HG02798 (cell line): Measurements from ENCODE around the gene CSNK1D.

Experiments
- ATAC-seq: cut with Tn5 transposase; IDR thresholded peaks from one replicate; pipeline ENCODE4 v1.9.1; 2021; ENCODE audit warnings: mild to moderate bottlenecking; ENCODE audit not compliant: unreplicated experiment, poor library complexity

CSNK1D gene

DNA sequence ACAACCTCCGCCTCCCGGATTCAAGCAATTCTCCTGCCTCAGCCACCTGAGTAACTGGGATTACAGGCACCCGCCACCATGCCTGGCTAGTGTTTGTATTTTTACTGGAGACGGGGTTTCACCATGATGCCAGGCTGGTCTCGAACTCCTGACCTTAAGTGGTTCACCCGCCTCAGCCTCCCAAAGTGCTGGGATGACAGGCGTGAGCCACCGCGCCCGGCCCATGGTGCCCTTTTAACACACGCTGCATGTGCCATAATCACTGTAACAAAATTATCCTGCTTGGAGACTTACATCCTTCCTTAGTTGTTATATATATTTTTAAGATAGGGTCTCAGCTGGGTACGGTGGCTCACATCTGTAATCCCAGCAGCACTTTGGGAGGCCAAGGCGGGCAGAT, 38.5 kb upstream of the CSNK1D start:
- no peak for ATAC-seq

DNA sequence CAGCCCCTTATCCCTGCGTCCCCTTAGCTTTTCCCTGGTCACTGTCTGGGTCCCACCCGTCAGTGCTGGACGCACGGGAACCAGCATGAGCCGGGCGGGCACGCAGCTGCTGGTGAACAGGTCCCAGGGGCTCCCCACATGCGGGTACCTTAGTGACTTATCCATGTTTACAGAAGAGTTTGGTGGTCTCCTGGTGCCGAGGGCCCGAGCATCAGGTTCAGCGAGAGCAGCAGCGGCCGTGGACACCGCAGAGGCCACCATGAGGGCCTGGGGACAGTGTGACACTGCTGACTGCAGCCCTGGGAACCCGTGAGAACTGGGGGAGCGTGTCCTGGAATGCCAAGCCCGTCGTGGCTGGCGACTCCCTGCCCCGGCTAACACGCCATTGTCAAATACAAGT, 37.4 kb upstream of the CSNK1D start:
- ATAC-seq, result no peak

DNA sequence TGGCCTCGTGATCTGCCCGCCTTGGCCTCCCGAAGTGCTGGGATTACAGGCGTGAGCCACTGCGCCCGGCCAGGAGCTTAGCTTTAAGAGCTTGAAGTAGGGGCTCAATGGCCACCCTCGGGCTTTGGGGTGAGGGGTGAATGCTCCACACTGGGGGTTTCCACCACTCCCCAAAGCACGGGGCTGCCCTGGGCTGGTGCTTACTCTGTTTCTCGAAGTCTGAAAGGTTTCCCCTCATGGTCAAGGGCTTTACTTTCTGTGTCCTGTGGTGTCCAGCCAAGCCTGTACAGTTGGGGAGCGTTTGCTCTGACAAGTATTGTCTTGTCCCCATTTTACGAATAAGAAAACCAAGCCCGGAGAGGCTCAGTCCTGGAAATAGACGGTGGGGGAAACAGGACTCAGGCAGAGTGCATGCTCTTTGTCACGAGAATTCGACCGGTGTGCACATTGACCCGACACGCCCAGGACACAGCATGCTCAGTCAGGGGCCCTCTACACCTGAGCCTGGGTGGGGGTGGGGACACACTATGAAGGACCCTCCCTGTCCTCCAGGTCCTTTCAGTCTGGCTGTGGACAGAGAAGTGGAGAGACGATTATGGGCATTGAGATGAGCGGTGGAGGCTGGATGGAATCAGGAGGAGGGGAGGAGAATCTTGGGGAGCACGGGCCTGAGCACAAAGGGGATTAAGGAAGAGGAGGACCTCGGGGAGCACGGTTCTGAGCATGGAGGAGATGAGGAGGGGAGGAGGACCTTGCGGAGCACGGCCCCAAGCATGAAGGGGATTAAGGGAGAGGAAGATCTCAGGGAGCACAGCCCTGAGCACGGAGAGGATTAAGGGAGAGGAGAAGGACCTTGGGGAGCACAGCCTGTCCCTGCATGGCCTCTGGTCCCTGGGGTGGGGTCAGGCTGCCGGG, 36.4 kb upstream of the CSNK1D start:
- ATAC-seq, result no peak

DNA sequence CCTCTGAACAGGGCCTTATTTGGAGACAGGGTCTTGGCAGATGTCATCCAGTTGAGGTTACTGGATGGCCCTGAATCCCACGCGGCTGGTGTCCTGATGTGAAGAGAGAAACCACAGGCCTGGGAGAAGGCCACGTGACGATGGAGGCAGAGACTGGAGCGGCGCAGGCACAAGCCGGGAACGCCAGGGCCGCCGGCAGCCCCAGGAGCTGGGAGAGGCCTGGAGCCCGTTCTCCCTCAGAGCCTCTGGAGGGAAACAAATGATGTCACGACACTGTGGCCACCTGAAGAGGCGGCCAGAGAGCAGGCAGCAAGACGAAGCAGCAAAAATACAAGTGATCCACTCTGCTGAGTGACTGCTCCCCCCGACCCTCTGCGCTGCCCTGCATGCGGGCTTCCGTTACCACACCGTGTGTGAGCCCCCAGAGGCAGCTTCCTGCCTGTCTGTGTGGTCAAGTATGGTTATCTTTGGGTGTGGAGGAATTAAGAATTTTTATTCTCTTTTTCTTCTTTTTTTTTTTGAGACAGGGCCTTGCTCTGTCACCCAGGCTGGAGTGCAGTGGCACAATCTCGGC, 32.3 kb upstream of the CSNK1D start:
- no peak for ATAC-seq

DNA sequence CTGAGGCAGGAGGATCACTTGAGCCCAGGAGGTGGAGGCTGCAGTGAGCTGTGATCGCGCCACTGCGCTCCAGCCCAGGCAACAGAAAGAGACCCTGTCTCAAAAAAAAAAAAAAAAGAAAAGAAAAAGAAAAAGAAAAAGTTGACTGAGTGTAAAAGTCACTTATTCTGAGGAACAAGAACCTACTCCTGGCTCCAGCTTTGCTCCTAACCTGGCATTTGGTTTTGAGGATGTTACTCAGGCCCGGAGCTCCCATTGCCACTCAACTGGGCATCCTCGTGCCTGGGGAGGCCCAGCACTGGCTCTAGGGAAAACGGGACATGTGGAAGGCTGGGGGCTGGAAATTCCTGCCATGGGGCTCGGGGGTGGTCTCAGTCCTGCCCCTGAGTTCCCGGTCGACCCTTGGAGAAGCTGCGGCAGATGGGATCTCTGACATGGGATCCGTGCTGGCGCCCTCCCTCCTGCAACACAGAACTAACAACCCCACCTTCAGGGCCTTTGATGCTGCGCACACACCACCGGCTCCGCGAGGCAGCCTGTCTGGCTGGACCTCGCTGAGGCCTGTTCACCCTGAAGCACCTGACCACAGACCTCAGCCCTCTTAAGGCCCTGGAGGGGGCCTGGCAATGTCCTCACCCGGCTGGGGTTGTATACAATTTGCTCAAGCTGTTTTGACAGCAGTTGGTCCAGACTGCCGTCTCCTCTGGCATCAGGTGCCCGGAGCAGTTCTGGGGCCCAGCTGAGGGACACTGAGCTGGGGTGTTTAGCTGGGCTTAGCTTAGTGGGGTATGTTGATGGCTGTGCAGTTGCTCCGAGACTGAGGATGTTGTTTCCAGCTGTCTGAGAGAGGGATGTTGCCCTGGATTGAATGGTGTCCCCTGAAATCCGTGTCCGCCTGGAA, 31.6 kb upstream of the CSNK1D start:
- ATAC-seq, result no peak

DNA sequence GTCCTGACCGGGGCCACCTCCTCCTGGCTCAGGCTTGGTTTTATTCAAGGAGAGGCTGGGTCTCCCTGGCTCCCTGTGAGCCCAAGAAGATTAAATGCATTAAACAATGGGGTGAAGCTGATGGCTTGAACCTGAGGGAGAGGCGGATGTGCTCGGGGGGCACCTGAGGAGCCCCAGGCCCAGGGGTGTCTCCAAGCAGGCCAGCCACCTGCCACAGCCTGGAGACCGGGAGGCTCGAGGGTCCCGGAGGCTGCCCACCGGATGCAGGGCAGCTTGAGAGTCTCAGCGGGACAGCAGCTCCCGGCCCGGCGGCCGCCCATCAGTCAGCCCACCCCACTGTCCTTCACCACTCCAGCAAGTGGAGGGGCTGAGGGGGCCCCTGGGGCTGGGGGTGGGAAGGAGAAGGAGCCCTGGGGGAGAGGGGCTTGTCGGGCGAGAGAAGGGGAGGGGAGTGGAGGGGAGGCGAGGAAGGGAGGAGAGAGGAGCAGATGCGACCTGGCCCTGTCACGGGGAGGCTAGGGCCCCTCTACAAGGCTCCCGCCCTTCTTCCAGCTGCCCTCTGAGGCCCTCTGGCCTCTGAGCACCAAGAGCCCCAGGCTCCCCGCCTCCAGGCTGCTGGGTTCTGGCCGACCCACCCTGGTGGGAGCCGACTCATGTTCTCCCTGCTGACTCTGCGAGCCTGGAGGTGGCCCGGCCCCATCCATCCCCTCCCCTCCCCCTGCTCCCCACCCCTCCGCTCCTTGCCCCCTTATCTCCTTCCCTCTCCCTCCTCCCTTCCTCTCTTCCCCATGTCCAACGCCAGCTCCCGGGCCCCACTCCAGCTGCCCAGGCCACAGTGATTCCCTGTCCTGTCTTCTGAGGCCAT, 30.7 kb upstream of the CSNK1D start:
- ATAC-seq, result no peak

DNA sequence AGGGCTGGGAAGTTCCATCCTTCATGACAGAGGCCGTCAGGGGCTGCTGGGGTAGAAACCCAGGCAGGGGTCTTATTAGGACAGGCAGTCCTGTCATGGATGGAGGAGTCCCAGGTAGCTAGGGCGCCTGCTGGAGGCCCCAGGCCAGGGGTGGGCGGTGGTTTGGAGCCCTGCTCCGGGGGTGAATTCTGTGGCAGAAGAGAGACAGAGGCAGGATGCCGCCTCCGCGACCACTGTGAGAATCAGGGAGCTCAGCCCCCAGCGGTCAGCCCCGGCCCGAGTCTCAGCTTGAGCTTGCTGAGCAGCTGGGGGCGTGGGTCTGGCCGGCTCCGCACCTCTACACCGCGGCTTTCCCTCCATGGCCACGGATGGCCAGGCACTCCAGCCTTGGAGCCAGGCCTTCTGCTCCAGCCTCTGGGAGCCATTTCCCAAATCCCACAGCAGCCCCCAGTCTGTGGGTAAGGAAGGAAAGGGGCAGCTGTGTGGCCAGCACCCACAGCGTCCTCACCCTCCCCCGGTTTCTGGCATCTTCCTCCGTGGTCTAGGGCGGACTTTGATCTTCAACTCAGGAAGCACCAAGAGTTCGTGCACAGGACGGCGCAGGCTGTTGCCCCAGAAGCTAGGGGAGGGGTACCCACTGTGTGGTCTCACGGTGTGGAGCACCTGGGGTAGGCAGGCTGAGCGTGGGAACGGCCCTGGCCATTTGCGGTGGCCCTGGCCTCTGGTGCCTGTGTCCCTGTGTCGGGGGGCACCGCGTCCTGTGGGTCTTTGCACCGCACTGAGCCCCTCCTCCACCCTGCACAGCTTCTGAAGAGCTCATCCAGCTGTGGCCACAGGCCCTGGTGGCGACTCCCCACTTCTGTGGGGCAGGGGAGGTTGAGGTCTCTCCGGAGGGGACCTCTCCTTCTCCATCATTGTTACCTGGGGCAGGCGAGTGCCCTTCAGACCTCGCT, 29.8 kb upstream of the CSNK1D start:
- ATAC-seq, result no peak

DNA sequence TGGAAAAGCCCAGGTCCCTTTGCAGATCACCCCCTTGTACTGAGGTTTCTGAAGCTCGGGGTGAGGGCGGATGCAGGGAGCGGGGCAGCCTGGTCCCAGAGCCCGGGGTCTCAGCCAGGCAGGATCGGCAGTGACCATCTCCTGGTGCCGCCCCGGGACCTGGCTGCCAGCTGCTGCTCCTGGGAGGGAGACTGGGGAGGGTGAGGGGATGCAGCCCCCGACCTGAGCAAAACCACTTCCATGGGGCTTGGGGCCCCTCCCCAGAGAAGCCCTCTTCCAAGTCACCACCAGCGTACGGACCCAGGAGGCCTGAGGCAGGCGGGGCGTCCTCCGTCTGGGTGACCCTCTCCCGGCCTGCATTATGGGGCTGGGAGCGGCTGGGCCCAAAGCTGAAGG, 29.1 kb upstream of the CSNK1D start:
- no peak for ATAC-seq

DNA sequence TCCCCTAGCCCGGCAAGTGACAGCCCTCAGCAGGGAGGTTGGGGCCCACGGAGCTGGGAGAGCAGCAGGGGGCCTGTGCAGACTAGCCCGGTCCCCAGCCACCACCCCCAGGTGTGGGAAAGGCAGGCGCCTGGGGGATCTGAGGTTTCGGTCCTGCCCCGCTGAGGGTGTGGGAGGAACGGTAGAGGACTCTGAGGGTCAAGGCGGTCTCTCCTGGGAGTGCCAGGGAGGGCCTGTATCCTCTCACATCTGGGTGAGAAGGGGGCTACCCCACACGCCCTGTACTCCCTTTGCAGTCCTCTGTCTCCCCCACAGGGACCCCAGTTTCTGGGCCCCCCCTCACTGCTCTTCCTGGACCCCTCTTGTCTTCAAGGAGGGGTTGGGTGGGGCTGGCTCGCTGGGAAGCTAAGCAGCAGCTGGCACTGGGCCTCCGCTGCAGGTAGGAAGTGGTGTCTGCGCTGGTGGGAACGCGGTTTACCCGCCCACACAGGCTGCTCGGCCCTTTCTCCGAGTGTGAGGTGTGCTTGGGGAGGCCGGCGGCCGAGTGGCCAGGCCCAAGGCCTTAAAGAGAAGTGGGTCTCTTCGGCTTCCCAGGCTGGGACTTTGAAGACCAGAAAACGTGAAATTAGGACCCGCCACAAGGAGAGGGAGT, 28.5 kb upstream of the CSNK1D start:
- peak; percentile 28 for ATAC-seq

DNA sequence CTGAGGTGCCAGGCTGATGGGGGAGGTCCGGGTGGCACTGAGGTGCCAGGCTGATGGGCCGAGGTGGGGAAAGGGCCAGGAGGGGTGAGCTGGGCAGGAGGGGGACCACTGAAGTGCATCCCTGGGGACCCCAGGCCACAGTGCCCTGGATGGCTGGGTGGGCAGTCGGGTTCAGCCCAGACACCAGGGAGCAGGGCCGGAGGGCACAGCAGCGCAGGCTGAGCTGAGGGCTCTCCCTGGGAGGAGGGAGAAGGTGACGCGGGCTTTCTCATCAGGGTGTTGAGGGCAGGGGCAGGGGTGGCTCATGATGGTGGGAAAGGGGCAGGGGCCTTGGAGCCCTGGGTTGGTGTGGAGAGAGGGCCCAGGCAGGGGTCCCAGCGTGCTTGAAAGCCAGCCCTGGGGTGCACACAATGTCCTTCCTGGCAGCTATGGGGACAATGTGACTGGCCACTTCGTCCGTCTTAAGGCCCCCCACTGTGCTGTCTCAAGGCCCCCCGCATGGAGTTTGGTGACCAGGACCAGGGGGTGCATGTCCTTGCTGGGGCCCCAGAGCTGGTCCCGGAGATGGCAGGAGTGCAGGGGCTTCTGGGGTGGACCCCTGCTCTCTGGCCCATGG, 27.9 kb upstream of the CSNK1D start:
- ATAC-seq, result no peak

DNA sequence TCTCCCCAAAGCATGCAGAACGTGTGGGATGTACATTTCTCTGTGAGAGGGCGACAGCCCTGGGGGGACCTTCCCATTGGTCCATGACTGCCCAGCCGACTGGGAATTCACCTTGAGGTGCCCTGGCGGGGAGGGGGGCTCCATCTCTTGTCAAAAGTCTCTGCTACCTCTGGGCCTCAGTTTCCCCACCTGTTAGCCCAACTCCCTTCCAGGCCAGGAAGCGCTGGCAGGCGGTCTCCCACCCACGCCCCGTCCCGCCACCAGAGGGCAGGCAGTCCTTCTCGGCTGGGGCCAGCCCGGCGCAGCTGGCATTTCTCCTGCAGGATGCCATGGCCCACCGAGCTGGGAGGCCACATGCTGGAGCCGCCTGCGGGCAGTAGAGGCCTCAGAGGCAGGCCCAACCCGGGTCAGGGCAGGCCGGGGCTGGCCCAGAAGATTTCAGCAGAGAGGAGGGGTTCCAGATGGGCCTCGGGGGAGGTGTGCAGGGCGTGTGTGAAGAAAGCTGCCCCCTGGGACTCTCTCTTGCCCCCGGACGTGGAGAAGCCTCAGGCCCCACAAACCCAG, 27.3 kb upstream of the CSNK1D start:
- ATAC-seq, result no peak

DNA sequence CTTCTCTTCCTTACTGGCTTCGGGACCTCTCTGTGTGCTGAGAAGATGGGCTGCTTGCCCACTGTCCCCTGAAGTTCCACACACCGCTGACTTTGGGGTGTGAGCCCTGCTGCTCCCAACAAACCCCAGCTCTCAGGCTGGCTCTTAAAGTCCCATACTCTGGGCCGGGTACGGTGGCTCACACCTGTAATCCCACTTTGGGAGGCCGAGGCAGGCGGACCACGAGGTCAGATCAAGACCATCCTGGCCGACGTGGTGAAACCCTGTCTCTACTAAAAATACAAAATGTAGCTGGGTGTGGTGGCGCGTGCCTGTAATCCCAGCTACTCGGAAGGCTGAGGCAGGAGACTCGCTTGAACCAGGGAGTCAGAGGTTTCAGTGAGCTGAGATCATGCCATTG, 26.7 kb upstream of the CSNK1D start:
- ATAC-seq, result no peak

DNA sequence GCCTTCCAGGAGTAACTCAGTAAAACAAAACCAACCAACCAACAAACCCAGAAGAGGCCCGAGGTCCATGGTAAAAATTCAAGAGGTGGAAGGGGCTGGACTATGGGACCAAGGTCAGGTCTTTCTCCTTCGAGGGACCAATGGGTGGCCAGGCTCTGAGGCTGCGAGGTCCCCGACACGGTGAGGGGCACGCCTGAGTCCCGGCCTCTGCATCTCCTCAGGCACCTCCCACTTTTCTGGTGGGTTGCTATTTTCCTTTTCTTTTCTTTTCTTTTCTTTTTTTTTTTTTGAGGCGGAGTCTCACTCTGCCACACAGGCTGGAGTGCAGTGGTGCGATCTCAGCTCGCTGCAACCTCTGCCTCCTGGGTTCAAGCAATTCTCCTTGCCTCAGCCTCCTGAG, 26.0 kb upstream of the CSNK1D start:
- no peak for ATAC-seq

DNA sequence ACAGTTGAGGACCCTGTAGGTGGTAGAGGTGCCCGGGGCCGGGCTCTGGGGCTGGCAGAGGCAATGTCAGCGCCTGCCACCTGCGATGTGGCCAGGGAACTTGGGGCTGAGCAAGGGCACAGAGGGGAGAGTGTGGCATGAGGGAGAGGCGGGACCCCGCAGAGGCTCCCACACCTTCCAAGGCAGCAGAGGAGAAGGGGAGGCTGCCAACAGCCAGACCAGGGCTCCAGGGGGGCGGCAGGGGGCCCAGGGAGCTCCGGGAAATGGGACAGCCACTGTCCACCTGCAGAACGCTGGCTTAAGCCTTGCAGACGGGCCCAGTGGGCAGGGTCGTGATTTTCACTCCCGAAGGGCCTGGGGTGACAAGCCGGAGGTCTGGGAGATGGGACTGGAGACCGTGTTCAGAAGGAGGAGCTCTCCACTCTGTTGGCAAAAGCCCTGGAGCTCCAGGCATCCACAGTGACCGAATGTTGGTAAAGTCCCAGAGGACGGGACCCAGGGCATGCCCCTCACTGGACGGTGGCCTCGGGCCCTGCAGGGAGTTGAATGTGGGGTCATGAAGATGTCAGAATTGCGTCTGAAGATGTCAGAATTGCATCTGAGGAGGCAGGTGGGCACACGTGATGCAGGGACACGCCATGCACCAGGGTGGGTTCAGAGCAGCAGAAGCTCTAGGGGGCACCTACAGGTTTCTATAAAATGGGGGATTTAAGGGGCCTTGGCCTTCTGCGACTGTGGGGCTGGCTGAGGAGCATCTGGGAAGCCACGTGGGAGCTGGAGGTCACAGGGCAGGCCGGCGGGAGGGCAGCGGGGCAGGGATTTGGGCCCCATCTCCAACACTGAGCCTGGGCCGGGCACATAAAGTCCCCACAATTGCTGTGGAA, 25.3 kb upstream of the CSNK1D start:
- no peak for ATAC-seq

DNA sequence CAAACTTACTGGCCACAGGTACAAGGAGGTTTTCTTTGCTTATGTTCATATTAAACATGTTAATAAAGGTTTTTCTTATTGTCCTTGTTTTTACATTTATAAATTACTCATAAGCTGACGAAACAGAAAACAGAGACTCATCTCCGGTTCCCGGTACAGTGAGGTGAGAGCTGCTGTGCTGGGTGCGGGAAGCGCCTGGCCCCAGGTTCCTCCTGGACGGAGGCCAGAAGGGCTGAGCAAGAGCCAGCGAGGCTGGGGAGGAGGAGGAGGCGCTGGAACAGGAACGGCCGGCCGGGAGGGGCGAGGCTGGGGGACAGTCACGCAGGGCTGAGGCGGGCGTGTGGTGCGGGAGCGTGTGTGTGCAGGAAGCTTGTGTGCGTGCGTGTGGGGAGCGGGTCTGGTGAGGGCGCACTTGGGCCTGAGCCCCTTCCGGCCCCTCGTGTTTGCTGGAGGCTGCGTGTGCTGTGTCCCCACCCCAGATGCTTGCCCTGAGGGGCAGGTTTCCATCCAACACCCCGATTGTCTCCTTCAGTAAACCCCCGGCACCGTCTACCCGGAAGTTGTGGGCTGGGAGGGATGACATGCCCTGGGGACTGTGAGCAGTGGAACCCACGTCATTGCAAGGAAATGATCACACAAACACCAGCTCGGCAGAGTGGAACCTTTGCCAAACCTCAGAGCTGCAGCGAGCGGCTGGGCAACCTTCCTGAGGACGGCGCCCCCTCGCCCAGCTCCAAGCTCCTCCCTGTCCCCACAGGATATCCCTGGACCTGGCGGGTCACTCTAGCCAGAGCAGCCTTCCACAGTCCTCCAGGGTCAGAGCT, 24.4 kb upstream of the CSNK1D start:
- ATAC-seq, result peak; percentile 57

DNA sequence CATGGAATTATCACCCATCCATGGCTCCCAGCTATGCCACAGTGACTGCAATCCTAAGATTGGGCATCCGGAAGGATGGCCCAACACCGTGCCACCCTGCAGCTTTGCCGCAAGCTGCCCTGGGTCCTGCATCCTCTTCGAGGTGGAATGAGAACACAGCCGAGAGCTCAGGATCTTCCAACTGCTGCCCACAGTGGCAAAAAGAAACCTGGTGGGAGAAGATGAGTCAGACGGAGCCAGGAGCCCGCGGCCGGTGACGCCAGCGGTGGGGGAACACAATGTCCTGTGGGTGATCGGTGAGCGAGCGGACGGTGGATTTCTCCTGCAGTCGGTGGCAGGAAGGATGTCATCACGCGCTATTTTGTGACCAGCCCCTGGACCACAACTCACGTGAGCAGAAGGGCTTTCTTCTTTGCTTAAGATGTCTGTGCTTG, 23.8 kb upstream of the CSNK1D start:
- no peak for ATAC-seq
